Ovary (tissue), 3 donors: Measurements from ENCODE around the gene POLR3F.
"Not testable (repeated sequence)": the region's sequence is repeated elsewhere in the genome, so short reads cannot be mapped to it uniquely, and the experiment has no call there.

Experiments used
- CTCF ChIP-seq, 3 donors: fragments of 450-650 bp in 2 of 3; fragments of 200-600 bp in 1 of 3; IDR thresholded peaks; one replicate each; pipeline versions ENCODE4 v1.5.1 to v1.8.0; 2016 to 2022; ENCODE audit warnings: antibody characterized with exemption in 3 of 3, mild to moderate bottlenecking in 1 of 3
- EP300 ChIP-seq: sonication (generic); formaldehyde crosslinking; IDR thresholded peaks from one replicate; pipeline ENCODE4 v1.6.1; 2017; ENCODE audit warnings: antibody characterized with exemption
- POLR2A ChIP-seq: fragments of 450-650 bp; IDR thresholded peaks from one replicate; pipeline ENCODE4 v1.6.1; 2017; ENCODE audit warnings: antibody characterized with exemption, mild to moderate bottlenecking, moderate library complexity
- donor health status: DM: no; HTN: no; CAD: no.

- not testable (repeated sequence) for TF ChIP-seq CTCF (IDR thresholded peaks at IDR 0.05); EP300; POLR2A
These were observed 54.9 kb downstream of the POLR3F start for GRCh38 chr20:18522066-18522465.
